ENCODE measurements around the gene RFESD. TPM values are rescaled to one million over a fixed set of nuclear protein-coding genes. Genes with fewer than 3 reads are reported as not detected.
A peak's percentile ranks its signal among the peaks of the same experiment; 100 is the strongest.
"Not testable (repeated sequence)": the region's sequence is repeated elsewhere in the genome, so short reads cannot be mapped to it uniquely, and the experiment has no call there.

Gene RFESD
- total and polyA plus RNA-seq, 7 experiments from 2014 or later, result 2.2 to 21.2 (median 8.8) TPM

DNA sequence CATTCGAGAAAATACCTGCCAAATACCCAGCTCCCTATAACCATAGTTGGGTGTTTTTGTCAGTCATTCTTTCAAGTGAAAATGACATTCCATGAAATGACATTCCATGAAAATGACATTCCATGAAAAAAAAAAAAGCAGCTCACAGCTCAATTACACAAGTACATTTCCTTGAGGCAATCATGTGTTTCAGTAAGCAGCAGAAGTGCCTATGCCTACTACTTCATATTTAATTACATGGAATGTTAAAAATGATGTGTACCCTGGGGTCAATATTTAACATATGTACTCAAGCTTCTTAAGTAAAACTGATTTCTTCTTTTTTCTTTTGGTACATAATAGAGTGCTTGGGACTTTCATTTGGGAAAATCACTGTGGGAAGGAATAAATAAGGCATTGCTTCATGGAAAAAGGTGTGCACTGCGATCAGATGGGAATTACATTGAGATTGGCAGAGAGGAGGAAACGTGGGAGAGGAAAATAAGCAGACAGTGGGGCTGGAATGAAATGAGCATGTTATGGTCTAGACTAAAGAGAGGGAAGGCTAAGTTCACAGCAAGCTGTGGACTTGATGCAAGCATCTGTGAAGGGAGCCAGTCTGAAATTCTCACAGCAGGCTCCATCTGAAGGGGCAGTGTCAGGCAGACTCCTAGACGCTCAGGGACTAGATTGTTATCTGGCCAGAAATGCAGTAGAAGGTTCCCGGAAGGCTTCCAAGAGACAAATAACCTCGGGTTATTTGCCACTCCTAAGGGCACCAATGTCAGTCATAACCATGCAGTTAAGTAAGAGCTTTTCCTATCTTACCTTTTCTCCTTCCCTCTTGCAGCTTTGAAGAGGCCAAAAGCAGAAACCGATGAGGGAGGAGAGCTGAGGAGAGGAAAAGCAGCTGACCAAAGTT lies 51.5 kb downstream of the RFESD start:
- CTCF ChIA-PET, result interaction anchor here (0.6 to 1.2 kb wide), 2 partner anchors 83 to 315 kb away, joined by 3 to 4 read pairs; no protein-coding TSS in a partner anchor
- no peak for ATAC-seq

DNA sequence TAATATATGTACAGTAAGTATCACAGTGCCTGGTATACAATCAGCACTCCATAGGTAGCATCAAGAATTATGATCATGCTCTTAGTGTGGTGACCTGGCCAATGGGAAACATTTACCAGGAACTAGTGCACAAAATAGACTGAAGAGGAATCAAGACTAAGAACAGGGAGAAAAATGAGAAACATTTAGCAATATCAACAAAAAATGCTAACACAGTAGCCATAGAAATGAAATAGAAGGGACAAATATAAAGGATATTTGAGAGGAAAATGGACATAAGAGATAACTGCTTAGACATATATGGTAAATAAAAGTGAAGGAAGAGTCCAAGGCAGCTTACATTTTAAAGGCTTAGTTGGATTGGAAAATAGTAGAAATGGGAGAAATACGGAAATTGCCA lies 52.8 kb downstream of the RFESD start:
- Mint-ChIP-seq H3K27ac (no peak overlapping the region), H3K9me3 (peaks cover 0 to 3% (median 0%) of the 10 kb centered on the region in 11 donors), H3K27me3 (peaks cover 0 to 57% (median 5%) of the 10 kb centered on the region in 5 donors), H3K4me3 (no peak overlapping the region), H3K4me1 (no peaks in the 10 kb centered on the region), H3K36me3 (no peaks in the 10 kb centered on the region)
- no peak for DNase-seq
- Histone ChIP-seq H3K36me3 (ENCODE audit: control insufficient read depth in 2 of 3, insufficient read depth in 3 of 3, low read length in 3 of 3) (no peaks in the 10 kb centered on the region), H3K27ac (ENCODE audit: low read depth, low read length) (no peak overlapping the region), H3K9me3 (ENCODE audit: control insufficient read depth in 2 of 3, low read length in 3 of 3) (no peaks in the 10 kb centered on the region), H3K4me1 (ENCODE audit: control insufficient read depth in 2 of 2, insufficient read depth in 2 of 2, low read length in 2 of 2) (no peaks in the 10 kb centered on the region), H3K27me3 (ENCODE audit: control insufficient read depth in 2 of 2, insufficient read depth in 2 of 2, low read length in 2 of 2) (no peaks in the 10 kb centered on the region), H3K4me3 (ENCODE audit: low read length) (no peak overlapping the region)
- ChIA-PET CTCF (no interaction called here), POLR2A (no interaction called here)
- intact Hi-C loops (cut with micrococcal nuclease), result no loop called here
- no peak for ATAC-seq

More for the DNA sequence above, 51.5 kb downstream of the RFESD start:
- no peaks in the 10 kb centered on the region for H3K4me1 ChIP-seq (ENCODE audit: control insufficient read depth in 2 of 2, insufficient read depth in 2 of 2, low read length in 2 of 2)
- H3K4me3 Mint-ChIP-seq, result no peak overlapping the region
- POLR2A ChIA-PET, result no interaction called here
- DNase-seq, result no peak
- no peaks in the 10 kb centered on the region for H3K27me3 ChIP-seq (ENCODE audit: control insufficient read depth in 2 of 2, insufficient read depth in 2 of 2, low read length in 2 of 2)
- H3K27ac Mint-ChIP-seq, result no peak overlapping the region
- intact Hi-C loops (cut with micrococcal nuclease), result no loop called here
- no peaks in the 10 kb centered on the region for H3K36me3 ChIP-seq (ENCODE audit: control insufficient read depth in 2 of 3, insufficient read depth in 3 of 3, low read length in 3 of 3)
- no peak overlapping the region for H3K27ac ChIP-seq (ENCODE audit: low read depth, low read length)
- no peaks in the 10 kb centered on the region for H3K4me1 Mint-ChIP-seq
- no peaks in the 10 kb centered on the region for H3K36me3 Mint-ChIP-seq
- no peak overlapping the region for H3K4me3 ChIP-seq (ENCODE audit: low read length)
- peaks cover 0 to 3% (median 0%) of the 10 kb centered on the region in 11 donors for H3K9me3 Mint-ChIP-seq
- H3K27me3 Mint-ChIP-seq, result peaks cover 0 to 57% (median 0%) of the 10 kb centered on the region in 5 donors
- no peaks in the 10 kb centered on the region for H3K9me3 ChIP-seq (ENCODE audit: control insufficient read depth in 2 of 3, low read length in 3 of 3)

DNA sequence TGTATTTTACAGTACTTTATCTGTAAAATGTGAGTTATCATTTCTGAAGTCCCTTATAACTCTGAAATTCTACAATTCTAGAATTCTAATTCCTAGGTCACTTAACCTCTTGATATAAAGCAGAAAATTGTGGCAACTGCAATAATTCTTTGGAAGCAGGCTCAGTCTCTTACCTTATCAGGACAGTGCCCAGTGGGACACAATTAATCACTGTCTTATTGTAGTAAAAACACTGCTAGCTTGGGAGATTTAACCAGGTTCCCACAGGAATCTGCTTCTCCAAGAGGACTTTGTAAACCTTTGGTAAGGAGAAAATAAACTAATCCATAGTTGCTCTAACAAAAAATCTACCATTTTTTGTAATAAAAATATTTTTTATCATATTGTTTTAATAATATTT lies 54.5 kb downstream of the RFESD start:
- DNase-seq, result no peak
- Histone ChIP-seq H3K9me3 (ENCODE audit: control insufficient read depth in 2 of 3, low read length in 3 of 3) (no peaks in the 10 kb centered on the region), H3K36me3 (ENCODE audit: control insufficient read depth in 2 of 3, insufficient read depth in 3 of 3, low read length in 3 of 3) (no peaks in the 10 kb centered on the region), H3K4me1 (ENCODE audit: control insufficient read depth in 2 of 2, insufficient read depth in 2 of 2, low read length in 2 of 2) (no peaks in the 10 kb centered on the region), H3K4me3 (ENCODE audit: low read length) (no peak overlapping the region), H3K27ac (ENCODE audit: low read depth, low read length) (no peak overlapping the region), H3K27me3 (ENCODE audit: control insufficient read depth in 2 of 2, insufficient read depth in 2 of 2, low read length in 2 of 2) (no peaks in the 10 kb centered on the region)
- ChIA-PET CTCF (interaction anchor here (0.7 to 0.9 kb wide), 2 partner anchors 12 to 34 kb away, joined by 3 read pairs; no protein-coding TSS in a partner anchor), POLR2A (no interaction called here)
- no peak for ATAC-seq
- Mint-ChIP-seq H3K4me3 (no peak overlapping the region), H3K4me1 (peaks cover 0 to under 1% (median 0%) of the 10 kb centered on the region in 7 donors), H3K27me3 (peaks cover 0 to 49% (median 5%) of the 10 kb centered on the region in 5 donors), H3K27ac (no peak overlapping the region), H3K9me3 (peaks cover 0 to 3% (median 0%) of the 10 kb centered on the region in 11 donors), H3K36me3 (no peaks in the 10 kb centered on the region)
- intact Hi-C loops (cut with micrococcal nuclease), result no loop called here

DNA sequence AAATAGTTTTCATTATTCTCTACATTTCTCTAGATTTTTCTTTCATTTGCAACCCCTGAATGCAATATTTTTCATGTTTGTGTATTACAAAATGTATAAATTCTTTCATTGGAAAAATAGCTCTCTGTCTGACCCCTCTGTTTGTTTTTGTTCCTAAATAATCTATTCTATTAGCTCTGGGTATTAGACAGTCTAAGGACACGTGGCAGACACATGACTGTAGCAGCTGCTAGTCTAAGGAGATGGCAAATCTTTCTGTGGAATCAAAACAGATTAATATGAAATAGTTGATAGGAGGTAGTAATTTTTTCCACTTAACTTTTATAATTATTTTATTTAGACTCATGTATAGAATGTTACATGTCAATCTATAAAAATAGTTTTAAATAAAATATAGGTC lies 57.6 kb downstream of the RFESD start:
- Mint-ChIP-seq H3K27me3 (peaks cover 0 to 42% (median 0%) of the 10 kb centered on the region in 5 donors), H3K4me1 (peaks cover 0 to 5% (median 0%) of the 10 kb centered on the region in 7 donors), H3K36me3 (no peaks in the 10 kb centered on the region), H3K9me3 (peaks cover 0 to 3% (median 0%) of the 10 kb centered on the region in 11 donors), H3K27ac (no peak overlapping the region), H3K4me3 (no peak overlapping the region)
- Histone ChIP-seq H3K4me3 (ENCODE audit: low read length) (no peak overlapping the region), H3K9me3 (ENCODE audit: control insufficient read depth in 2 of 3, low read length in 3 of 3) (no peaks in the 10 kb centered on the region), H3K4me1 (ENCODE audit: control insufficient read depth in 2 of 2, insufficient read depth in 2 of 2, low read length in 2 of 2) (no peaks in the 10 kb centered on the region), H3K36me3 (ENCODE audit: control insufficient read depth in 2 of 3, insufficient read depth in 3 of 3, low read length in 3 of 3) (no peaks in the 10 kb centered on the region), H3K27me3 (ENCODE audit: control insufficient read depth in 2 of 2, insufficient read depth in 2 of 2, low read length in 2 of 2) (no peaks in the 10 kb centered on the region), H3K27ac (ENCODE audit: low read depth, low read length) (no peak overlapping the region)
- ChIA-PET CTCF (no interaction called here), POLR2A (no interaction called here)
- ATAC-seq, result no peak
- intact Hi-C loops (cut with micrococcal nuclease), result no loop called here
- no peak for DNase-seq

DNA sequence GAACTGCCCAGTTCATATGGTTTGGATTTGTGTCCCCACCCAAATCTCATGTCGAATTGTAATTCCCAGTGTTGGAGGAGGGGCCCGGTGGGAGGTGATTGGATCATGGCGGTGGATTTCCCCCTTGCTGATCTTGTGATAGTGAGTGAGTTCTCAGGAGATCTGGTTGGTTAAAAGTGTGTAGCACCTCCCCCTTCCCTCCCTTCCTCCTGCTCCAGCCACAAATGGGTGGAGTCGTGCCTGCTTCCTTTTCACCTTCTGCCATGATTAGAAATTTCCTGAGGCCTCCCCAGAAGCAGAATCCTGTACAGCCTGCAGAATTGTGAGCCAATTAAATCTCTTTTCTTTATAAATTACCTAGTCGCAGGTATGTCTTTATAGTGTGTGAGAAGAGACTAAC lies 59.6 kb downstream of the RFESD start:
- H3K27me3 ChIP-seq (ENCODE audit: control insufficient read depth in 2 of 2, insufficient read depth in 2 of 2, low read length in 2 of 2); ATAC-seq; POLR2A ChIA-PET; H3K4me3 ChIP-seq (ENCODE audit: low read length); H3K36me3 Mint-ChIP-seq; H3K27ac ChIP-seq (ENCODE audit: low read depth, low read length); H3K9me3 Mint-ChIP-seq; intact Hi-C loops (cut with micrococcal nuclease); DNase-seq; CTCF ChIA-PET; H3K27ac Mint-ChIP-seq; H3K4me3 Mint-ChIP-seq; H3K4me1 Mint-ChIP-seq; H3K4me1 ChIP-seq (ENCODE audit: control insufficient read depth in 2 of 2, insufficient read depth in 2 of 2, low read length in 2 of 2); H3K36me3 ChIP-seq (ENCODE audit: control insufficient read depth in 2 of 3, insufficient read depth in 3 of 3, low read length in 3 of 3); H3K9me3 ChIP-seq (ENCODE audit: control insufficient read depth in 2 of 3, low read length in 3 of 3): not testable (repeated sequence)
- H3K27me3 Mint-ChIP-seq, result peaks cover 0 to 36% (median 0%) of the 10 kb centered on the region in 5 donors

DNA sequence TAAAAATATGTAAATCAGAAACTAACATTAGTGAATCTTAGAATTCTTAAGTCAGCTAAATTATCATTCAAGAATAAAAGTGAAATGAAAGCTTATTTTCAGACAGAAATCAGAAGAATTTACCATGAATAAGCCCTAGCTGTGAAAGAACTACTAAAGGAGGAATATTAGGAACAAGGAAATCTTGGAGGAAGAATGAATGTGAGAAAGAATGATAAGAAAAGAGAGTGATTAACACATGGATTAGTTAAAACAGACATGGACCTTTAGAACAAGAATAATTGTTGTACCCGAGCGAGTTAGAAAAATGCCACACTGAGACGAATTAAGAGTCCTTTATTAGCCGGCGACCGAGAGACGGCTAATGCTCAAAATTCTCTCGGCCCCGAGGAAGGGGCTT lies 60.5 kb downstream of the RFESD start:
- Mint-ChIP-seq H3K36me3 (no peaks in the 10 kb centered on the region), H3K4me1 (peaks cover 0 to 5% (median 0%) of the 10 kb centered on the region in 7 donors), H3K27me3 (peaks cover 0 to 32% (median 0%) of the 10 kb centered on the region in 5 donors), H3K4me3 (no peak overlapping the region), H3K27ac (peak overlapping the region in 1 of 9 donors; percentile 49), H3K9me3 (no peaks in the 10 kb centered on the region)
- intact Hi-C loops (cut with micrococcal nuclease), result no loop called here
- H3K4me1 ChIP-seq (ENCODE audit: control insufficient read depth in 2 of 2, insufficient read depth in 2 of 2, low read length in 2 of 2), result no peaks in the 10 kb centered on the region
- no peaks in the 10 kb centered on the region for H3K36me3 ChIP-seq (ENCODE audit: control insufficient read depth in 2 of 3, insufficient read depth in 3 of 3, low read length in 3 of 3)
- H3K4me3 ChIP-seq (ENCODE audit: low read length), result no peak overlapping the region
- no peaks in the 10 kb centered on the region for H3K27me3 ChIP-seq (ENCODE audit: control insufficient read depth in 2 of 2, insufficient read depth in 2 of 2, low read length in 2 of 2)
- no peak for ATAC-seq
- ChIA-PET POLR2A (no interaction called here), CTCF (no interaction called here)
- DNase-seq, result no peak
- H3K9me3 ChIP-seq (ENCODE audit: control insufficient read depth in 2 of 3, low read length in 3 of 3), result no peaks in the 10 kb centered on the region
- H3K27ac ChIP-seq (ENCODE audit: low read depth, low read length), result no peak overlapping the region

Measured in naive thymus-derived CD4-positive, alpha-beta T cell (primary cell).